ENCODE measurements around the gene RAP1GAP2.
"Not testable (repeated sequence)": the region's sequence is repeated elsewhere in the genome, so short reads cannot be mapped to it uniquely, and the experiment has no call there.

RAP1GAP2 gene

GRCh38 chr17:2796164-2797125 lies at the start of gene RAP1GAP2:
RAP1GAP2 (plus strand) TSS chr17:2796438; CDS start chr17:2796528, 90 bp downstream.
- peak; percentile 78 for DNase-seq

DNA sequence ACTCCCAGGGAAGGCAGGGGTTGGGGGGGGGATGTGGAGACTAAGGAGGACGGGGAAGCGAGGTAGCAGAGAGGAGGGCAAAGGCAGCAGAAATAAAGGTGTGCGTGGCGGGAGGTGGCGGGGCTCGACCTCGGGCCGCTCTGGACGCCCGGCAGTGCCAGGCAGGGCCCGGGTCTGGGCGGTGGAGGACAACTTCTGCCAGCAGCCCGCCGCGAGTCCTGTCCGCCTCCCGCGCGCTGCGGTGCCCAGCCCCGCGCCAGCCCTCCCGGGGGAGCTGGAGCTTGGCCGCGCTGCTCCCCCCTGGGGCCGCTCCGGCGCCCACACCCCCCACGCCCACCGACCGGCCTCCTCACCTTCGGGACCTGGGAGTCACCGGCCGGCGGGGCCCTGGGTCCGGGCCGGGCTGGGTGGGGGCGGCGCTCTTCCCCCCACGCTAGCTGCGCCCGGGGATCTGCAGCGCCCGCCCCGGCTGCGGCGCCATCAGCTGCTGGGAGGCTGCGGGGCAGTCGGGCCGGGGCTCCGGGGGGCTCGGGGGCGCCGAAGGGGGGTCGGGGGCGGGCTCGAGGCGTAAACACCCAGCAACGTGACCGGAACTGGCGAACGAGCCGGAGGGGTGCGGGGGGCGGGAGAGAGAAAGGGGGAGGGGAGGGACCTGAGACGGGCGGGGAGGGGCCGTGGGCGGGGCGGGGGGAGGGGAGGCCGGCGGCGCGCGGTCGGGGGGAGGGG lies 47.0 kb upstream of the RAP1GAP2 start, which contains the start of gene CCDC92B:
Gene CCDC92B, minus strand, starts transcription at position 595 of the 726 bp plus-strand sequence. CDS start 14,507 bp downstream, outside the sequence.
- no peak for DNase-seq

- DNase-seq, result peak; percentile 77
These were observed 46.5 kb upstream of the RAP1GAP2 start for GRCh38 chr17:2749784-2750181.

- DNase-seq, result no peak
These were observed 45.5 kb upstream of the RAP1GAP2 start for GRCh38 chr17:2750721-2751120.

DNA sequence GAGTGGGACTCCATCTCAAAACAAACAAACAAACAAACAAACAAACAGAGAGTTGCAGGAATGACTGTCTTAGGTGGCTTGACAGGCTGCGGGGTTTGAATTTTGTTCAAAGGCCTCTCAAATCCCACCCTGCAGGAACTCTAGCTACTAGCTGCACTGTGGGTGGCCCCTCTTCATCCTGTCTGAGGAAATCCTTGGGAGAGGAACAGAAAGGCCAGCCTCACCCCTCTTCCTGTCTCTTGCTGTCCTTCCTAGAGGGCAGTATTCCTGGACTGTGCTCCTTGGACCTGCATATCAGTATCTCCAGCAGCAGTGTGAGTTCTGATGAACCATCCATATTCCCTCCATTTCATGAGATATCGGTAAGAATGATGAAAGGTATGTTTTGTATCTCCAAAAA lies 44.7 kb upstream of the RAP1GAP2 start:
- DNase-seq, result no peak

DNA sequence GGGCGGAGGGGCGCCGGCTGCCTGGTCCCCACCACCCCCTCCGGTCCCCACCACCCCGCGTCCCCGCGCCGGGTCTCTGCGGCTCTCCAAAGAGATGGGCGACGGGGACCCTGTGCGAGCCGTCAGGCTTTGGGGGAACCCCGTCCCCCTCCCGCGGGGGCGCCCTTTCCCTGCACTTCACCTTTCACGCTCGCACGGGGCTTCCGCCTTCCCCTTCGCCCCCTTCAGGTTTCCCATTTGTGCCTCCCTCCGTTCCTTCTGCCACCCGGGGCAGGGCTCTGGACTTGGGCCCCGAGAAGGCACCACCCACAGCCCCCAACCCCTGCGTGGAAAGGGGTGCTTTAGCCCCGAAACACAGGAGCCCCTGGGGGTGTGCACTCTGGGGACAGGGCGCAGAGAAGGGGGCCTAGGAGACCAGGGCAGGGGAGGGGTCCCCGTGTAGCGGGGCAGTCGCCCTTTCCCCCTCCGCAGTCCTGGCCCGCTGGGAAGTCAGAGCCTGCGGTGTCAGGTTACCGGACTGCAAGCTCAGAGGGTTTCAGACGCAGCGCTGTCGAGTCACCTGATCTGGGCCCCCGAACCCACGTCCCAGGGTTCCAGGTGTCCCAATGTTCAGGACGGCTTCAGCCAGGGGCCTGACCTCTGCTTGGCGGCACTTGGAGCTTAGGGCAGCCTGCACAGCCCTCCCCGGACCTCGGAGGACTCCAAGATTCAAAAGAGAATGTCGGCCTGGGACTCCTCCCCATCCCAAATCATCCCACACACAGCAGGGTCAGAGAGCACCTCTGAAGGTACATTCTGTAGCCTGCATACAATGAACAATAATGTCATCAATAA lies 40.1 kb upstream of the RAP1GAP2 start:
- DNase-seq, result no peak

DNA sequence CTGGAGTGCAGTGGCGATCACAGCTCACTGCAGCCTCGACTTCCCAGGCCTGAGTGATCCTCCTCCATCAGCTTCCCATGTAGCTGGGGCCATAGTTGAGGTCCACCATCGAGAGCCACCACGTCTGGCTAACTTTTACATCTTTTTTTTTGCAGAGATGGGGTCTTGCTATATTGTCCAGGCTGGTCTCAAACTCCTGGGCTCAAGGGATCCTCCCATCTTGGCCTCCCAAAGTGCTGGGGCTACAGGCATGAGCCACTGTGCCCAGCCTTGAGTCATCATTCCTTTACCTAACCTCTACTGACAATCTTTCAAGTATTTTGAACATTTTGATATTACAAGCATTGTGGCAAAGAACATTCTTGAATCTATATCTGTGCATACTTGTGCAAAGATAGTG lies 37.4 kb upstream of the RAP1GAP2 start:
- DNase-seq, result no peak

DNA sequence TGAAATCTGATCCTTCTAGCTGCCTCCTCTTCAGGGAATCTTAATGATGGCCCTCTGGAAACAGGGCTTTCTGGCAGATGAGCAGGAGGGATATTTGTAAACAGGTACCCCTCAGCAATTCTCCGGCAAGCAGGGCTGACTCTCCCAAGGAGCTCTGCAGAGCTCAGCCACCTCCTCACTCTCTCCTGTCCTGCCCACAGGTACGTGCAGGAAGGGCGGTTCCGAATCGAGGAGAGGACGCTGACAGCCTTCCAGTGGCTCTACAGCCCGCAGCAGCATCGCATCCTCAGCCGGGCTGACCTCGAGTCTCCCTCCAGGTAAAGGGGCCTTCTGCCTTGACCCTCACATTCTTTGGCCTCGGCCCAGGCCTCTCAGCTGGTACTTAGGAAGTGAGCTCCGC lies 26.1 kb upstream of the RAP1GAP2 start:
- no peak for DNase-seq

DNA sequence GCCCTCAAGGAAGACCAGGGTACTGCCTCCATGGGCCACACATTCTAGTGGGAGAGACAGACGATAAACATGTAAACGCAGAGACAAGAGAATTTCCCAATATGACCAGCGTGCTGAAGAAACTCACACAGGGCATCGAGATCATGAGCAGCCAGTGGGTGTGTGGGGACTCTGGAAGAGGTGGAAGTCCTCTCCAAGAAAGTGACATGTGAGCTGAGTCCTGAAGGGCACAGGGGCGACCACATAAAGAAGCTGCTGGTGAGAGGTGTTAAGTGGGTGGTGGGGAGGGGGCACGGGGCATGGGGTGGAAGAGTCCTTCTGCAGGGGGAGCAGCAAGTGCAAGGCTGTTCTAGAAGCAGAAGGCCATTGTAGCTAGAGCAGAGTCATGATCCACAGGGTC lies 21.0 kb upstream of the RAP1GAP2 start:
- no peak for DNase-seq

- no peak for DNase-seq
These were observed 19.5 kb upstream of the RAP1GAP2 start for GRCh38 chr17:2776589-2777241.

DNA sequence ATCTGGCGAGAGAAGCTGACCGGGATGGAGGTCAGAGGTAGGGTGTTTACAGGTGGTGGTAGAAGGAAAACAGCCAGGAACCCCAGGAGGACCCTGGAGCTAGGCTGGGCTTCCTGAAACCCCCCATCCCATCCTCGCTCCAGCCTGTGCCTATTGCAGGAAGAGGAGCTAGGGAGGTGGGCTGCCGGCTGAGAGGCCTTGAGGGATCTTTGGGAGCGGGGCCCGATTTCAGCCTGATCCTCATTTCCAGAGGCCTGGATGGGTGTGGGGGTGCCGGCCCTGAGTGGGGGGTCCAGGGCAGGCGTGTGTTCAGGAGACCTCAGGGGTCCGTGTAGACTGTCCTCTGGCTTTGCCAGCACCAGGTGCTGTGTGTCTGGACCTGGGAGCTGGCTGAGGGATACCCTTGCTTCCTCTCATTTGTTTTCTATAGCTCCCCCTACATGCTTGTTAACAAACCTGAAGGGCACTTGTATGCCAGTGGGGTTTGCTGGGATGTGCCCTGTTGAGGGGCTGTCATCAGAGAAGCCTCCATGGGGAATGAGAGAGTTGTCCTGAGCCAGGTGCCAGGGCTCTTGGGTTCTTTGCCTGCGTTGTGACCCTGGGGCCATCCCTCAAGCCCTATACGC lies 18.9 kb upstream of the RAP1GAP2 start:
- no peak for DNase-seq

GRCh38 chr17:2778489-2778888 lies 17.7 kb upstream of the RAP1GAP2 start:
- DNase-seq, result no peak

- no peak for DNase-seq
These were observed 16.7 kb upstream of the RAP1GAP2 start for GRCh38 chr17:2779545-2779944.

GRCh38 chr17:2780256-2780655 lies 16.0 kb upstream of the RAP1GAP2 start:
- no peak for DNase-seq

DNA sequence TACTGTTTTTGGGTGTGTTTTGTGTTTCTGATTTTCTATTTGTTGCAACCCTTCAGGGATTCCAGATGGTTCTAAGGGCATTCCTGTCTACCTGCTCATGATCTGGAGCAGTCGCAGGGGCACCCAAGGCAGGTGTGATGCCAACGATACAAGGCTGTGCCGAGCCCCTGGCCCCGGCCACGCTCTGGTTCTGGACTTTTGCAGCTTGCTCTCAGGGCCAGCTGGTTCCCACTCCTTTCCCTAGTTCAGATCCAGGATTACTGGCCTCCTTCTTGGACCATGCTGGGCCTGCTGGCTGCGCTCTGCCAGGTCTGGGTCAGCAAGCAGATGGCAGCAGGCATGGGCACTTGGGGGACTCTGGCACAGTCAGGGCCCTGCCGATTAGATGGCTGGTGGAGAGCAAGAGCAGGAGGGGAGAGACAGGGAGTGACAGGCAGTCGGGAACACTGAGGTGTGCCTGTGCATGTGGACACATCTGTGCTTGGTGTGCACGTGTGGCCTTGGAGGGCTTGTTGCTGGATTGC lies 15.2 kb upstream of the RAP1GAP2 start:
- DNase-seq, result no peak

GRCh38 chr17:2781598-2781997 lies 14.6 kb upstream of the RAP1GAP2 start:
- DNase-seq, result not testable (repeated sequence)

- no peak for DNase-seq
These were observed 14.2 kb upstream of the RAP1GAP2 start for GRCh38 chr17:2782055-2782454.

GRCh38 chr17:2783310-2784030 lies 12.8 kb upstream of the RAP1GAP2 start:
- DNase-seq, result no peak

DNA sequence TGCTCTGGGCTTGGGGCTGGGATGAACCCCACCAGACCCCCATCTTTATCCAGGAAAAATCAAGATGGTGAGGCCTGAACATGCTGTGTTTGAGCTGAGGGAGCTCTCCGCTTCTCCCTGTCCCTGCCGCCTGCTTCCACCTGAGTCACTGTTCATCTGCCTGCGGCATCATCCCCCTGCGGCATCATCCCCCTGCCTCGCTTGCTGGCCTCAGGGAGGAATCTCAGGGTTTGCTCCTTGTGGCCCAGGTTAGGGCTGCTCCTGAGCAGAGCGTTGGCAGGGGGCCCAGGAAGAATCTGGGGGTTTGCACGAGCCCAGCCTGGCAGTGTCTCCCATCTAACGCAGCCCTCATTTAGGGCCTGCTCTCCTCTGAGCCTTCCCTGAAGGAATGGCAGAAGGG lies 11.4 kb upstream of the RAP1GAP2 start:
- no peak for DNase-seq

GRCh38 chr17:2785376-2785775 lies 10.9 kb upstream of the RAP1GAP2 start:
- DNase-seq, result not testable (repeated sequence)

Data from CD4-positive, alpha-beta T cell treated with Interleukin-17A for 4 hours (primary cell).